IPS-18a (cell line): ENCODE measurements around the gene MICU2.

Experiments used
- H3K27ac ChIP-seq: one replicate; pipeline ENCODE4 v1.5.1; 2013; ENCODE audit warnings: low read length
- H3K27me3 ChIP-seq: one replicate; pipeline ENCODE4 v1.6.1; 2013; ENCODE audit warnings: mild to moderate bottlenecking, low read length; ENCODE audit not compliant: control insufficient read depth, insufficient read depth
- H3K36me3 ChIP-seq: one replicate; pipeline ENCODE4 v1.6.1; 2013; ENCODE audit warnings: low read depth, low read length; ENCODE audit not compliant: control insufficient read depth
- H3K4me1 ChIP-seq: one replicate; pipeline ENCODE4 v1.6.1; 2013; ENCODE audit warnings: low read depth, low read length; ENCODE audit not compliant: control insufficient read depth
- H3K4me3 ChIP-seq: one replicate; pipeline ENCODE4 v1.5.1; 2013; ENCODE audit warnings: low read length
- H3K9ac ChIP-seq: one replicate; pipeline ENCODE4 v1.6.1; 2013; ENCODE audit warnings: mild to moderate bottlenecking, low read length, moderate library complexity
- H3K9me3 ChIP-seq: one replicate; pipeline ENCODE4 v1.6.1; 2013; ENCODE audit warnings: low read depth, low read length; ENCODE audit not compliant: control insufficient read depth

The MICU2 gene

DNA sequence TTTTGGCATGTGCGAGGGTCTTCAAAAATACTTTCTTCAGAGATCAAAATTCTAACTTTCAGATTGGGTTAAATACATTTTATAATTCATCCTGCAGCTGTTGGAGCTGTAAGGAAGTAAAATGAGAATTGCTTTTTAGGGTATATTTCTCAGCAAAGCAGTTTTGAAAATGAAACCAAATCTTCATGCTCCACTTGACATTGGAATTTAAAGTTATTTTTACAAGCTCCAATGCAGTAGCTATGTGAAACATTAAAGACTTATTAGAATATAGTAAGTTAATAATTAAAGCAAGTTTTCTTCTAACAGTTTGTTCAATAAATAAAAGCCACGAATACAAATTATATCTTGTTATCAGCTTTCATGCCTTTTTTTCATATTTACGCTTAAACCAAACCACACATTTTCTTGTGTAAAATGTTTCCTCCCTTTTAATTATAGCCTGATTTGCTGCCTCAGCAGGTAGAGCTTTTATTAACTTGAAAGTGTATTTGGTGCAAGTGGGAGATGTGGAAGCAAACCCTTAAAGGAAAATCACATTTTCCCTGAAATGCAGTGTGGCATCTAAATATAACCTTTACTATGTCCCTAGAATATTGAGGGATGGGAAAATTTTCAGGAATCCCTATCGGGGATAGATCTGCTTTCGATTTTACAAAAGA is 12.4 kb upstream of the MICU2 start:
- no peak overlapping the region for H3K27ac ChIP-seq
- no peaks in the 10 kb centered on the region for H3K27me3 ChIP-seq
- H3K9ac ChIP-seq = no peak overlapping the region
- no peak overlapping the region for H3K4me3 ChIP-seq
- H3K9me3 ChIP-seq = no peaks in the 10 kb centered on the region
- no peaks in the 10 kb centered on the region for H3K36me3 ChIP-seq
- no peaks in the 10 kb centered on the region for H3K4me1 ChIP-seq

DNA sequence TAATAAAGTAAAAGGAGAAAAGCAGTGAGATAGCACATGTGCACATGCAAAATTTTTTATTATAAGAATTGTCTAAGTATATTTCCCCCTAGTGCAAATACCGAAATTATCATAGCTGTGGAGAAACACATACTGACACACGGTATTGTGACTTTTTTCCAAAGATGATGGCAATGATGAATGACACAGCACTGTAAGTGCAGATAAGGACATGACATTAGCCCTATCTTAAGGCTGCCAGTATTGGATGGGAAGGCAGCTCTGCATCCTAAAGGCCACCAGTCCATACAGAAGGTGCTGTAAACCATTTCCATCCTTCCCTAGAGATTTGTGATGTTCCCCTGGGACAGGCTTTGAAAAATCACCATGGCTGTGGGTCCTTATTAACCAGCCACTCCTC is 11.5 kb upstream of the MICU2 start:
- no peak overlapping the region for H3K4me3 ChIP-seq
- no peaks in the 10 kb centered on the region for H3K4me1 ChIP-seq
- H3K9ac ChIP-seq = no peak overlapping the region
- no peaks in the 10 kb centered on the region for H3K9me3 ChIP-seq
- no peak overlapping the region for H3K27ac ChIP-seq
- no peaks in the 10 kb centered on the region for H3K27me3 ChIP-seq
- no peaks in the 10 kb centered on the region for H3K36me3 ChIP-seq

DNA sequence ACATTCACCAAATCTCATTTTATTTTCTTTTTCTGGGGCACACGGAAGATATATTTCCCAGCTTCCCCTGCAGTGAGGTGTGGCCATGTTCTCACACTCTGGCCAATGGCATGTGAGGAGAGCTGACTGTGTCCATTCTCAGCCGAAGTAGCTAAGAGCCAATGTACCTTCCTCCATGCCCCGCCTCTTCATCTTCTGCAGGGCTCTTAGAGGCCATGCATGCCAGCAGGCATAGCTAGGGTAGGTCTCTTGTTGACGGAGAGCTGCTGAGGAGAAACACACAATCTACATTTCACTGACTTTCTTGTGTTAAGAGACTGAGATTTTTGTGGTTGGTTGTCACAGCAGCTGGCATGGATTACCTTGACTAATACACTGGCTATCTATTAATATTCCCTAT is 9.8 kb upstream of the MICU2 start:
- Histone ChIP-seq H3K9me3 (no peaks in the 10 kb centered on the region), H3K9ac (no peak overlapping the region), H3K36me3 (no peaks in the 10 kb centered on the region), H3K27me3 (no peaks in the 10 kb centered on the region), H3K4me1 (no peaks in the 10 kb centered on the region), H3K4me3 (no peak overlapping the region), H3K27ac (no peak overlapping the region)

DNA sequence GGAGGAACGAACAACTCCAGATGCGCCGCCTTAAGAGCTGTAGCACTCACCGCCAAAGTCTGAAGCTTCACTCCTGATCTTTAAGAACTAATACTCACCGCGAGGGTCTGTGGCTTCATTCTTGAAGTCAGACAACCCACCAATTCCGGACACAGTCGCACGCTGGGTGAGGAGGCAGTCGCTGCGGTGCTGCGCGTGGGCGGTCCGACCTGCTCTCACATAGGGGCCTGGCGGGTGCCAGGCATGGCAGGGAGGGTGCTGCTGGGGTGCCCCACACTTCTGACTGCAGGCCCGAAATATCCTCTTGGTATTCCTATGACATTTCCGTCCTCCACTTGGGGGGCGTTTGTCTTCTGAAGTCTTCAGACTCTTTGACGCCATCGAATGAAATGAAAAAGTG is 7.4 kb upstream of the MICU2 start:
- no peaks in the 10 kb centered on the region for H3K9me3 ChIP-seq
- no peak overlapping the region for H3K4me3 ChIP-seq
- H3K27ac ChIP-seq = no peak overlapping the region
- H3K4me1 ChIP-seq = no peaks in the 10 kb centered on the region
- H3K9ac ChIP-seq = no peak overlapping the region
- H3K27me3 ChIP-seq = peaks cover 8% of the 10 kb centered on the region
- H3K36me3 ChIP-seq = no peaks in the 10 kb centered on the region

DNA sequence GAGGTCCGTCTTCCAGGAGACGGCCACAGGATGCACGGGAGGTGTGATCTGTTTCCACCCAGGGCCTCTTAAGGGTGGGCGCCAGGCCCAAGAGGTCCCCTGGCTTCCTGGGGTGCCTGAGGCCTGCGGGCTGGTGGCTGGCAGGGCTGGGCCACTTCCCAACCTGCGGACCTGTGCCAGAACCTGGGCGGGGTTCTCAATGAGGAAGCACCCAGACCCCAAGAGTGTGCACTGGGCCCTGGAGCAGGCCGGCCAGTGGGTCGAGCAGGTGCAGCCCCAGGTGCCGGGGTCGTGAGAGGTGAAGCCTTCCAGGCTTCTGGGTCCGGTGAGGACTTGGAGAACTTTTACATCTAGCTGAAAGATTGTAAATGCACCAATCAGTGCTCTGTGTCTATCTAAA is 6.7 kb upstream of the MICU2 start:
- Histone ChIP-seq H3K27ac (no peak overlapping the region), H3K27me3 (peaks cover 15% of the 10 kb centered on the region), H3K9ac (no peak overlapping the region), H3K36me3 (no peaks in the 10 kb centered on the region), H3K4me3 (no peak overlapping the region), H3K9me3 (no peaks in the 10 kb centered on the region), H3K4me1 (no peaks in the 10 kb centered on the region)

DNA sequence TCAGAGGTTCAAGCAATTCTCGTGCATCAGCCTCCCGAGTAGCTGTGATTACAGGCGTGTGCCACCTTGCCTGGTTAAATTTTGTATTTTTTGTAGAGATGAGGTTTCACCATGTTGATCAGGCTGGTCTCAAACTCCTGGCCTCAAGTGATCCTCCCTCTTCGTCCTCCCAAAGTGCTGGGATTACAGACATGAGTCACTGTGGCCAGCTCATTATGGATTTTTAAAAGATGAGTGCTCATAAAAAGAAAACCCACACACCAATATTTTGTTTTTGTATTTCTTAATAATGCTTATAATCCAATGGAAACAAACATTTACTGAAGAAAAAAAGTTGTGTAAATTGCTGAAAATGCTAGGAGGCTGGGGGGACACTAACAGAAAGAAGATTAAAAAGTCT is 5.0 kb upstream of the MICU2 start:
- Histone ChIP-seq H3K36me3 (no peaks in the 10 kb centered on the region), H3K27me3 (peaks cover 28% of the 10 kb centered on the region), H3K4me1 (no peaks in the 10 kb centered on the region), H3K9ac (no peak overlapping the region), H3K9me3 (no peaks in the 10 kb centered on the region), H3K27ac (no peak overlapping the region), H3K4me3 (no peak overlapping the region)

DNA sequence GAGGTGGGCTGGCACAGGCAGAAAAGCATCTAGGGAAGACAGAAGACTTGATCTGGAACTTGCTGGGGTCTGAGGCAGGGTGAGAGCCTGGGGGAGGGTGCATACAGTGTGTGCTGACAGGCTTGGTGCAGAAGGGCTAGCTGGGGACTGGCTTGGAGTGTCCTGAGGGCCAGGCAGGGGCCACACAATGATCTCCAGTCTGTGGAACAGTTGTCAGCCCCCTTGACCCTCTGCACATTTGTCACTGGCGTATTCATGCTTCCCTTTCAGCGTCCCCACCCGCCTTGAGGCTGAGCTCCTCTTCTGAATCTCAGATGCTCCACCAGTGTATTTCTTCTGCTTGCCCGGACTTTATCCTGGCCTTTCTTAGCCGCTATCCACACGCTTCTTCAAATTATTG is 2.8 kb upstream of the MICU2 start:
- Histone ChIP-seq H3K9me3 (no peaks in the 10 kb centered on the region), H3K4me3 (no peak overlapping the region), H3K36me3 (no peaks in the 10 kb centered on the region), H3K27ac (no peak overlapping the region), H3K27me3 (peaks cover 28% of the 10 kb centered on the region), H3K9ac (no peak overlapping the region), H3K4me1 (no peaks in the 10 kb centered on the region)

DNA sequence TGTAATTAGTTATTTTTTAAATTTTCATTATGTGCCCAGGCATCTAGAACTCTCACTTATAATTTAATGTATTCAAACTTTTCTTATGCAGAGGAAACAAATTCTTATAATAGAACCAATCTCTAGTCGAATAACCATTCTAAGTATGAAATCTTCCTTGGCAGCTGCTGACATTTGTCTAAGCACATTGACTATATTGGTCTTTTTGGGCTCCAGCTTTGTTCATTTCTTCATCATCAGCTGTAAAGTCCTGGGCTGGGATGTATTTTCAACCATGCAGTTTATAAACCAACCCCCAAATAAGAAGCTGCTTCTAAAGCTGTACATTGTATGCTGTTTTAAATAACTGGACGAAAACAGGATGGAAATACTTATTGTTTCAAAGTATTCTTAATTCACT is 2.3 kb upstream of the MICU2 start:
- no peaks in the 10 kb centered on the region for H3K4me1 ChIP-seq
- H3K27me3 ChIP-seq = peaks cover 28% of the 10 kb centered on the region
- no peaks in the 10 kb centered on the region for H3K36me3 ChIP-seq
- no peak overlapping the region for H3K27ac ChIP-seq
- H3K9ac ChIP-seq = no peak overlapping the region
- no peaks in the 10 kb centered on the region for H3K9me3 ChIP-seq
- no peak overlapping the region for H3K4me3 ChIP-seq

DNA sequence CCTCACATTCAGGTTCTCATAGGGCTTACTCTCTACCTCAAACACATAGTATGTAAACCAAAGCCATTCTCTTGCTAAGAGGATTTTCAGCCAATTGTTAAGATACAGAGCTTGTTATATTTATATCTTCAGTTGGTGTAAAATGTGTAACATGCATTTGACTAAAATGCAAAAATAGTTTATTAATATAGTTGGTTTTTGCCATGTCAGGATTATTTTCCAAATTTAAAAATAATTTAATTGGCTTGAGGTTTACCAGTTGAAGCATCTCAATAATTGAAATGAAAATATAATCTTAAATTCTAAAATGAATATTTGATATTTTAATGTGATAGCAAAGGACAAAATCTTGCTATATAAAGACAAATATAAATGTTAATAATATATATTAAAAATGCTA is 7.2 kb downstream of the MICU2 start:
- Histone ChIP-seq H3K27ac (no peak overlapping the region), H3K9me3 (no peaks in the 10 kb centered on the region), H3K4me3 (no peak overlapping the region), H3K4me1 (peaks cover 3% of the 10 kb centered on the region), H3K36me3 (no peaks in the 10 kb centered on the region), H3K27me3 (no peaks in the 10 kb centered on the region), H3K9ac (no peak overlapping the region)

DNA sequence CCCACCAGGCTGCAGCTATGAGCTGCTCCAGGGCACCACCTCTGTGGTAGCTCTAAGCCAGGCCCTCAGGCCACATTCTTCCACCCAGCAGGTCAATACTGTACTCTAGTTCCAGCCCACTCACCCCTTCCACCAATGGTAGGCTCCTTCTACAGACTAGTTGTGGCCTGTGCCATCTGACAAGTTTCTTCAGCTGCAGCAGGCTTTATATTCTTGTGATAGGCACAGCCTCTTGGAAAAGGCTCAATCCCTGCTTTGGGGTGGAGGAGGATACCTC is 8.5 kb downstream of the MICU2 start:
- H3K27ac ChIP-seq = no peak overlapping the region
- H3K9me3 ChIP-seq = no peaks in the 10 kb centered on the region
- no peak overlapping the region for H3K9ac ChIP-seq
- peaks cover 3% of the 10 kb centered on the region for H3K4me1 ChIP-seq
- no peaks in the 10 kb centered on the region for H3K36me3 ChIP-seq
- H3K27me3 ChIP-seq = no peaks in the 10 kb centered on the region
- no peak overlapping the region for H3K4me3 ChIP-seq

DNA sequence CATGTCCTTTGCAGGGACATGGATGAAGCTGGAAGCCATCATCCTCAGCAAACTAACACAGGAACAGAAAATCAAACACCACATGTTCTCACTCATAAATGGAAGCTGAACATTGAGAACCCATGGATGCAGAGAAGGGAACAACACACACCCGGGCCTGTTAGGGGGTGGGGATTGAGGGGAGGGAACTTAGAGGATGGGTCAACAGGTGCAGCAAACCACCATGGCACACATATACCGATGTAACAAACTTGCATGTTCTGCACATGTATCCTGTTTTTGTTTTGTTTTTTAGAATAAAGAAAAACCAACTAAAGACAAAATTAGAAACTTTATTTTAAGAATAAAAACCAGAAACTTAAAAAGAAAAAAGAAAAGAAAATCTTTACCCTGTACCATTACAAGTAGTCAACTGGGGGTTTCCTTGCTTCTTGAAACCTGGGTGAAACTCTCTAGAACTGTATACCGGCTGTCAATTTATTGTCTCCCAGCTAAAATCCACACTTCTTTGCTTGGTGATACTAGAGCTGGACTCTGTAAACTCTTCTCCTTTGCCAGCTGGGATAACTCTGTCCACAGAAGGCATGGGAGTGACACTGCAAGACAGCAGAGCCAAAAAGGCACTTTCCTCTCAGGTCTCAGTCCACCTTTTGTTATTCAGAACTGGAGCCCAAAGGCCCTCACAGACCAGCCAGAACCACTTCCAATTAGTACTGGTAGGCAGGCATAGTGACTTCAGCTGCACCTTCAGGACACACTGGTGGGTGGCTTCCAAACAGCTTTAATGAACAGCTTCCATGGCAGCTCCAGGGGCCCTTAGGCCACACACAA is 9.0 kb downstream of the MICU2 start:
- no peak overlapping the region for H3K27ac ChIP-seq

More for the DNA sequence above, 9.0 kb downstream of the MICU2 start:
- Histone ChIP-seq H3K9ac (no peak overlapping the region), H3K4me1 (peaks cover 3% of the 10 kb centered on the region), H3K4me3 (no peak overlapping the region), H3K9me3 (no peaks in the 10 kb centered on the region), H3K27me3 (no peaks in the 10 kb centered on the region), H3K36me3 (no peaks in the 10 kb centered on the region)
